Epithelial cell of prostate (primary cell): ENCODE measurements around the gene GALNT1.
A peak's percentile ranks its signal among the peaks of the same experiment; 100 is the strongest.
"Not testable (repeated sequence)": the region's sequence is repeated elsewhere in the genome, so short reads cannot be mapped to it uniquely, and the experiment has no call there.

Experiments
- DNase-seq: peaks from one replicate; pipeline ENCODE4 v3.0.0-alpha.2; 2011; ENCODE audit warnings: low read depth, low spot score
- H3K27ac ChIP-seq: fragments of 450-650 bp; 2 replicates; pipeline ENCODE4 v1.5.1; 2017; ENCODE audit warnings: mild to moderate bottlenecking

GALNT1 gene

DNA sequence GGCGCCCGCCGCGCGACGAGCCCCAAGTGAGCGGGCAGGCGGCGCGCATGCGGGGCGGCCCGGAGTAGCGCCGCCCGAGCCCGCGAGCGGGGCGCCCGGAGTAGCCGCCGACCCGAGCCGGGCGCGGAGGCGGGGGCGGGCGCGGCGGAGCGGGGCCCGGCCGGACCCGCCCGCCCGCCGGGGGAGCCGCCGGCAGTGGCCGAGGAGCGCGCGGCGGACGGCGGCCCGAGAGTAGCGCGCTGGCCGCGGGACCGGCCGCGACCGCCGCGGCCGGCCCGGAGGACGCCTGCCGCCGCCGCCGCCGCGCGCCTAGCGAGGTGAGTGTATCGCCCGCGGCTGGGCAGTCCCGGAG is at the start of gene GALNT1:
Gene GALNT1 (plus strand): TSS at position 195 of the 352 bp plus-strand sequence. CDS start 72,923 bp downstream, outside the sequence.
- peak within 1 kb of the TSS; percentile 58 for H3K27ac ChIP-seq
- no peak for DNase-seq

DNA sequence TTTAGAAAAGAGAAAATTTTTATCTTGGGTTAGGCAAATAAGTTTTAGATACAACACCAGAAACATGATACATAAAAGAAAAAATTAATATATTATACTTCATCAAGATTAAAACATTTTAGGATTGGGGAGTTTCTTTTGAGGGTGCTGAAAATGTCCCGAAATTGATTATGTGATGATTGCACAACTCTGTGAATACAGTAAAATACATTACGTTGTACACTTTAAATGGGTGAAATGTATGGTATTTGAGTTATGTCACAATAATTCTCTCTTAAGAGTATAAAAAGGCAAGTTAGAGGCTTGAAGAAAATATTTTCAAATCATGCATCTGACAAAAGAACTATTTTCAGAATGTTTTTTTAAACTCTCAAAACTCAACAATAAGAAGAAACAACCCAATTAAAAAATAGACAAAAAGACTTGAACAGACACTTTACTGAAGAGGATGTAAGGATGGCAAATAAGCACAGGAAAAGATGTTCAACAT is 47.6 kb upstream of the GALNT1 start:
- no peak overlapping the region for H3K27ac ChIP-seq
- DNase-seq, result no peak

DNA sequence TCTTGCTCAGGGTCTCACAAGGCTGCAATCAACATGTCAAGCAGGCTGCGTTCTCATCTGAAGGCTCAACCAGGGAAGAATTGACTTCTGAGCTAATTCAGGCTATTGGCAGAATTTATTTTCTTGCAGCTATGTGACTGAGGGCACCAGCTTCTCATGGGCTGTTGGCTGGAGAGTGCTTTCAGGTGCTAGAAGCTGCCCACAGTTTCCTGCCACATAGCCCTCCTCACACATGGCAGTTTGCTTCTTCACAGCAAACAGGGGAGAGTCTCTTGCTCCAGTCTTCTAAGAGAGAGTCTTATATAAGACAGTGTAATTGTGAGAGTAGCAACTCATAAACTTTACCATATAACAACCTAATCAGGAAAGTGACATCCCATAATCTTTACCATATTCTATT is 46.2 kb upstream of the GALNT1 start:
- no peak overlapping the region for H3K27ac ChIP-seq
- DNase-seq, result no peak

DNA sequence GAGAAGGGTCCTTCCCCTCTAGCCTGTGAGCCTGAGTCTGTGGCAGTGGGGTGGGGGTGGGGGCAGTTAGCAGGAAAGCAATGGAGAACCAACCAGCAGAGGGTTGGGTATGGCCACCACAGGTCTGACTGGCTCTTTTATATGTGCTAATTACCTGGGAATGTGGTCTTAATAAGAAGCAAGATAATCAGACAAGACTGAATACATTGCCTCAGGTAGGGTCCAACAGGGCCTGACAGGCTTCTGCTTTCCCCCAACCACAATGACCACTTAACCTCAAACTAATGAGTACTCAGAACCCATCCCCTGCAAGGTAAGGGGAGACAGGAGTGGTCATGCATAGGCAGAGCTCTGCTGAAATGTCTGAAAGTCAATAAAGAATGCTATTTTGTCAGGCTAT is 39.2 kb upstream of the GALNT1 start:
- no peak for DNase-seq
- H3K27ac ChIP-seq, result no peak overlapping the region

DNA sequence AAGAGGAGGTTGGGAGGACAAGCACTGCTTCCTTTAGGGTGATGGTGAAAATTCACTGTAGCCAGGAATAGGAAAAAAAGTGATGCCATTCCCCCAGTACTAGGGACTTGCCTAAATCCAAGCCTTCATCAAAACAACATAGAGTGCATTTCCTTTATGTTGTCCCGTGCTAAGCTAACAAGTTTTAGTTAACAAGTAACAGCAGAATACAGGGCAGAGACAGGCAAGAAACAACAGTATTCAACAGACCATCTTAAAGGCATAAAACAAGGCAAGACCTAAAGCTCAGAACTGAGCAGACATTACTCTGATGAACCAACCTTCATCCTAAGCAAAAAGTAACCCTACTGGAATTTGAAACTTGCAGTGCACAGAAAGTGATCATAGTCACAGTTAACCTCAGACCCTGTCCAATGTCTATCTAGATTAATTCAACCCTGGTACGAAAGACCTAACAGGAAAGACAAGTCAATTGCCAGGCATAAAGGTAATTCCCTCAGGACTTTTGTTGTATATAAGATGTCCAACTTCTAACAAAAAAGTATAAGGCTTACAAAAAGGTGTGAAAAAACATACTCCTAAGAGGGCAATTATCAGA is 34.4 kb upstream of the GALNT1 start:
- DNase-seq, result no peak
- H3K27ac ChIP-seq, result no peak overlapping the region

DNA sequence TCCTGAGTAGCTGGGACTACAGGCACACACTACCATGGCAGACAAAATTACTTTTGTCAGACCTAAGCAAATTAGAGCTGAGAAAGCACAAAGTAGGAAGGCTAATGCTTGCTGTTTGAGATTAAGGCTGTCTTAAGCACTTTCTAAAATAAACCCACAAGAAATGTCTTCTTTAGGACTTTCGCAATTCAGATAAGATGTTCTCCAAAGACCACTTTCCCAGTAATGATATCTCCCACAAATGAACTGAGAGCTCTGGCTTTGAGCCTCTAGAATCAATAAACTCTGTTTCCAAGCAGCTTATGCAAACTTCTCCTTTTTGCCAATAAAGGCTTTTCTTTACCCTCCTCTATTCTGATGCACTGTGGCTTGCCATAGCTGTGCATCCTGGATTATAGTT is 32.0 kb upstream of the GALNT1 start:
- no peak for DNase-seq
- H3K27ac ChIP-seq, result no peak overlapping the region

DNA sequence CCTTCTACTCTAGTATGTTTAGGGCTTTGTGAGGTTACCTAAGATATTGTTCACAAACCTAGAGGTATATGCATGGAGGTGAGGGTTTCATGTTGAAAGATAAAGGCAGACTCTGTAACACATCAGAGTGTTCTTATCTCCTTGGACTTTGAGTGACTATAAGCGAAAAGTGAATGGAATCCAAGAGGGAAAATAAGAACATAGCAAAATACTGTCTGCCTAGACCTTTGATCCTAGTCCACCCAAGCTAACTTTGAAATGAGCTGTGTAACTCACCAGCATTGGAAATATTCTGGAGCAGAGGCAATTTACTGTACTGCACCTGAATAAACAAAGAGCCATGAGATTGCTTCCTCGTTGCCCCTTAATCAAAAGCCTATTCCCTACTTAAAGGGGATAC is 28.2 kb upstream of the GALNT1 start:
- H3K27ac ChIP-seq, result no peak overlapping the region
- no peak for DNase-seq

DNA sequence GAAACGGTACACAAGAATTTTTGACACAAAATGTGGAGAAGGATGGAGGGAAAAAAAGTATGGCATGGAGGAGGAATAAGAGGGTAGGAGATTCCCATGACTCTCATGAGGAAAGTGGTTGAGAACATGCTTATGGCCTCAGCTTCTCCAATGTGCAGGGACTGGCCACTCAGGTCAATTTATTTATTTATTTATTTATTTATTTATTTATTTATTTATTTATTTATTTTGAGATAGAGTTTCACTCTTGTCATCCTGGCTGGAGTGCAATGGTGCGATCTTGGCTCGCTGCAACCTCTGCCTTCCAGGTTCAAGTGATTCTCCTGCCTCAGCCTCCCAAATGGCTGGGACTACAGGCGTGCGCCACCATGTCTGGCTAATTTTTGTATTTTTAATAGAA is 26.0 kb upstream of the GALNT1 start:
- not testable (repeated sequence) for H3K27ac ChIP-seq, DNase-seq

DNA sequence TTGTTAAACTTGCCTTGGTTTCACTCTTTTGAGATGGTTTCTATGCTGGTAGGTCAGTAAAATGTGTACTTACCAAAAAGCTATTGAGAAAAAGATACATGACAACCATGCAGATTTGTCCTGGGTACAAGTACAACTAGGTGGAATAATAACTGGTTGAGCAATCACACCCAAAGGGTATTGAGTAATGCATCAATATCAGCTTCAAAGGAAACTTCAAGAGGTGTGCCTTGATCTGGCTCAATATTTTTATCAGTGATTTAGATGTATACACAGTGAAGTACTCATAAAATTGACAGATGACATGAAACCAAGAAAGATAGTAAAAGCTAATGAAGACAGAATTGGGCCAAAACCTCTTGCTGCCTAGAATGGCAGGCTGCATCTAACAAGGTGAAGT is 21.7 kb upstream of the GALNT1 start:
- no peak for DNase-seq
- H3K27ac ChIP-seq, result no peak overlapping the region

DNA sequence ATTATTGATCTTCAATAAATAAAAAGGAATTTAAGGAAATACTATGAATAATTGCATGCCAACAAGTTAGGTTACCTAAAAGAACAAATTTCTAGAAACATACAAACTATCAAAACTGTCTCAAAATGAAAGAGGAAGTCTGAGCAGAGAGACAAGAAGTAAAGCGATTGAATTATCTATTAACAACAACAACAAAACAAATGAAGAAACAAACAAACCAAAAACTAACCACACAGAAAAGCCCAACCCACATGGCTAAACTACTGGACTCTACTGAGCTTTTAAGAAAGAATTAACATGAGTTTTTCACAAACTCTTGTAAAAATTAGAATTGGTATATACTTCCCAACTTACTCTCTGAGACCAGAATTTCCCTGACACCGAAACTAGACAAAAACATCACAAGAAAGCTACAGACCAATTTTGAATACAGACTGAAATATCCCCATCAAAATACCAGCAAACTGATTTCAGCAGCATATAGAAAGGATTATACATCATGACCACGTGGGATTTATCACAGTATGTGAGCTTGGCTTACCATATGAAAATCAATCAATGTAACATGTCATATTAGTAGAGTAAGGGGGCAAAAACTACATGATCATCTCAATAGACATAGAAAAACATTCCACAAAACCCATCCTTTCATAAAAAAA is 16.6 kb upstream of the GALNT1 start:
- H3K27ac ChIP-seq, result no peak overlapping the region
- no peak for DNase-seq

DNA sequence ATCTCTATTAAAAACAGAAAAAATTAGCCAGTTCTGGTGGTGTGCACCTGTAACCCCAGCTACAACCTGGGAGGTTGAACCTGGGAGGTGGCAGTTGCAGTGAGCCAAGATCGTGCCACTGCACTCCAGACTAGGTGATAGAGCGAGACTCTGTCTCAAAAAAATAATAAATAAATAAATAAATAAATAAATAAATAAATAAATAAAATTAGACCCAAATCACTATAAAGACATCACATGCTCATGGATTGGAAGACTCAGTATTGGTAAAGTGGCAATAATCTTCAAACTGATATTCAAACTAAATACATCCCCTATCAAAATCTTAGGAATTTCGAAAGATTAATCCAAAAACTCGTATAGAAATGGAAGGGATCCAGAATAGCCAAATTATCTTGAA is 15.5 kb upstream of the GALNT1 start:
- H3K27ac ChIP-seq, result no peak overlapping the region
- no peak for DNase-seq

DNA sequence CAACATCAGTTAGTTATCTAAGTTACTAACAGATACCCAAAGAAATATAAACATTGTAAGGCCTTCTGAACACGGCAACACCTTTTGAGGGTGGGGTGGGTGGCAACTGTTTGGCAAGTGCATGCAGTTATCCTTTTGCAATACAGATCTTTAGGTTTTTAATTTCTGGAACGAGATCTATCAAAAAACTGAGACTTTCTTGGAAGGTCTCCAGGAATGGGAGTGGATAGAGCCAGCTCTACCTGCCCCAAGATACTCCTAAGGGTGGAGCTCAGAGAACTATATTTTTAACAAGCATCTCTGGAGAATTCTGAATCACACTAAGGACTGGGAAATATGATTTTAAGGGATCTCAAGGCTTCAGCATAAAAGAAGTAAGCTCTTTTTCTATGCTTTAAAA is 11.4 kb upstream of the GALNT1 start:
- DNase-seq, result no peak
- no peak overlapping the region for H3K27ac ChIP-seq

DNA sequence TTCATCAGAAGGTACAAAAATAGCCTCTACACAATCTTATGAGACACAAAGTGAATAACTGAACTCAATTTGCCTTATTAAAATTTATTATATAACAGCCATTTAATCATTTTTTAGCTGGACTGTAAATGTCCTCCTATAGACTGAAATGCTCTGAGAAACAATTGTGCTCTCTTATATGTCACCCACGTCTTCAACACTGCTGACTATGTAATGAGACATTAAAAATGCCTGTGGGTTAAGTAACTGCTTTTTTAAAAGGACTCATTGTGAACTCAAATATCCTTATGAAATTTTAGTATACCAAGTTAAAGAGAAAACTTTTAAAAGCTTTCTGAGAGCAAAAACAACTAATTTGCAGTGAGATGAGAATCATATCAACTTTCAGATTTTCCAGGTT is 10.4 kb upstream of the GALNT1 start:
- no peak overlapping the region for H3K27ac ChIP-seq
- no peak for DNase-seq

DNA sequence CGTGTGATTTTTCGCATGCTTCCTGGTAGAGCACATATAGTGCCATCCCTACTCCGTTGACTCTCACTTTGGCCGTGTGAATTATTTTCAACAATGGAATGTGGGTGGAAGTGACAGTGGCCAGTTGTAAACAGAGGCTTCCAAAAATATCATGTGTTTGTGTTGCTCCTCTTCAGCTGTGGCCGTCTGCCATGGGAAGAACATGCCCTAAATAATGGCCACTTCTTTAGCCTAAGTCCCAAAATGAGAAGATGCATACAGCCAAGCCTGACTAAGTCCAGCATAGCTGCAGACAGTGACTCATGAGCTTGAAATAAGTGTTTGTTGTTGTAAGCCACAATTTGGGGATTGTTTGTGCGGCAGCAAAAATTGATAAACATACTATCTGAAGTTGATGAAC is 8.9 kb upstream of the GALNT1 start:
- no peak for DNase-seq

DNA sequence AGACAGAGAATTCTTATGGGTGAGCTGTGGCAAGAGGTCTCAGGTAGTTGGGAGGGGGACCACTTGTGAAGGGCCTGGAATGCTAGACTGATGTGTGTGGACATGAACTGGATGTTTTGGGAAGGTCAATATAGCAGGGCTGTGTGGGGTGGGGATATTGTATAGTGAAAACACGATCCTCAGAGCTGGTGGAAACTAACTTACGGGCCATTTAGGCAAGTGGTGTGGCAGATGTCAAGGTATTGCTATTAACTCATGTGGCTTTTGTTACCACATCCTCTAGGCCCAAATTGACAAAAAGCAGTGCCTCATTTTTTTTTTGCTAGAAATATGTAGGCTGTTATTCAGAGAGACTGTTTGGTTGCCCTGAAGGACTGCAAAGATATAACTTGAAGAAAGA is 8.0 kb upstream of the GALNT1 start:
- no peak overlapping the region for H3K27ac ChIP-seq
- DNase-seq, result no peak

More for the DNA sequence above, 8.9 kb upstream of the GALNT1 start:
- no peak overlapping the region for H3K27ac ChIP-seq

DNA sequence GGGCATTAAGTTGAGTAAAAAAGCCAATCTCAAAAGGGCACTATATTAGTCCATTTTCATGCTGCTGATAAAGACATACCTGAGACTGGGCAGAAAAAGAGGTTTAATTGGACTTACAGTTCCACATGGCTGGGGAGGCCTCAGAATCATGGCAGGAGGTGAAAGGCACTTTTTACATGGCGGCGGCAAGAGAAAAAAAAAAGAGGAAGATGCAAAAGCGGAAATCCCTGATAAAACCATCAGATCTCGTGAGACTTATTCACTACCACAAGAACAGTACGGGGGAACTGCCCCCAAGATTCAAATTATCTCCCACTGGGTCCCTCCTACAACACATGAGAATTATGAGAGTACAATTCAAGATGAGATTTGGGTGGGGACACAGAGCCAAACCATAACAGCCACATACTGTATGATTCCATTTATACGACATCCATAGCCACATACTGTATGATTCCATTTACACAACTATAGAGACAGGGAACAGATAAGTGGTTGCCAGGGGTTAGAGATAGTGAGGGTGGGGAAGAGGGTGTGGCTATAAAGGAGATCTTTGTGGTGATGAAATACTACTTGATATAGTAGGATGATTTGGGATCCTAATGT is 5.2 kb upstream of the GALNT1 start:
- DNase-seq, H3K27ac ChIP-seq: not testable (repeated sequence)

DNA sequence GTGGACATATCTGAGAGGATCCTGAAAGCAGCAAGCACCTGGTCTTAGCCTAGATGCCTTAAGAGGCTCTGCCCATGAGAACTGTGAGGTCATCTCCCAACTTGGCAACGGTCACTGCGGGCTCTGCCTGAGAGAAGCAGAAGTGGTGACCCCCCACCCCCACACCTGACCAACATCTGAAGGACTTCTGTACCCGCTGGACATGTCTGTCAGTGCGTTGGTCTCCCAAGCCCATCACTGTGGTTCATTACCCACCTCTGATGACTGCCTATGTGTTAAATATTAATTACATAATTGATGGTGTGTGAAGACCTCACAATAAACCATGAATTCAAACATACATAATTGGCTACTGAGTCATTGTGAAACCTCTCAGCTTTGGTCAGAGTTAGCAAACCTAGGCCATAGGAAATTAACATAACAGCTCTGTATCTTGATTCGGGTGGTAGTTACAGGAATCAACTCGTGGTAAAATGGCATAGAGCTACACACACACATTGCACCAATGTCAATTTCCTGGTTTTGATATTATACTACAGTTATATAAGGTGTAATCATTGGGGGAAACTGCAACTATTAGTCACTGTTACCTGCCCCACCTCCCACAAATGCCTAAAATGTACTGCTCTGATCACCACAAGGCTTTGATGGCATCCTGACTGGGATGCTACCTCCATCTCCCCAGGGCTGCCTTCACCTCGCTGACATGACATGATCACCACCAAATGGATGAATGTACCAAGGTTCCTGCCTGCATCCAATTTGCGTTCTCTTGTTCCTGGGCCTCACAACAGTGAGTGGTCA is 4.3 kb upstream of the GALNT1 start:
- no peak for DNase-seq
- H3K27ac ChIP-seq, result no peak overlapping the region

DNA sequence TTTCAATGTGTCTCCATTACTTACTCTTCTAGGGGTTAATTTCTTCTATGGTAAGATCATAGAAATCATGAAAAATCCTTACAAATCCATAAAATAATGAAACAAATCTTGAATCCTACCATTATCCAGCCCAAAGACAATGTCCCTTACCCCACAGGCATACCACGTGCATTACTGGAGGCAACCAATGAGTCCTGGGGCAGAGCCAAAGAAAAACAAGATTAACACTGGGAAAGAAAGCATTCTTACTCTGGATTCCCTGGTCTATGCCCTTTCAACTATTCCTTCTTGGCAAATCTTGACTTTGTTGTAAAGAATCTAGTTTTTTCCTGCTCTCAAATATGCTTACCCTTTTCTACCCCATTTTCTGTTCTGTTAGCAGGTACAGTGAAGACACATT is 3.1 kb upstream of the GALNT1 start:
- no peak for DNase-seq
- H3K27ac ChIP-seq, result no peak overlapping the region

DNA sequence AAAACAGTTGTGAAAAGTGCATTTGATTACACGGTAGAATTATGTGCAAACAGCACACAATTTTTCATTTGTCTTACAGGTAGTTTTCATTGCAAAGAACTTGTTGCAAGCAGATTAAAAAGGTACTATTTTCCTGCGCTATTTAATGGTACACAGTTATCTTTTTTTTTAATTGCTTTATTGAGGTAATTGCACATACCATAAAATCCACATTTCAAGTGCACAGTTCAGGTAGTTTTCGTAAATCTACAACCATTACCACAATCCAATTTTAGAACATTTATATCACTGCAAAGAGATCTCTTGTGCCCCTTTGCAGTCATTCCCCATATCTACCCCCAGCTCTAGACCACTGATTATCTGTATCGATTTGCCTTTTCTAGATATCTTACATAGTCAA is 2.6 kb upstream of the GALNT1 start:
- no peak overlapping the region for H3K27ac ChIP-seq
- no peak for DNase-seq

DNA sequence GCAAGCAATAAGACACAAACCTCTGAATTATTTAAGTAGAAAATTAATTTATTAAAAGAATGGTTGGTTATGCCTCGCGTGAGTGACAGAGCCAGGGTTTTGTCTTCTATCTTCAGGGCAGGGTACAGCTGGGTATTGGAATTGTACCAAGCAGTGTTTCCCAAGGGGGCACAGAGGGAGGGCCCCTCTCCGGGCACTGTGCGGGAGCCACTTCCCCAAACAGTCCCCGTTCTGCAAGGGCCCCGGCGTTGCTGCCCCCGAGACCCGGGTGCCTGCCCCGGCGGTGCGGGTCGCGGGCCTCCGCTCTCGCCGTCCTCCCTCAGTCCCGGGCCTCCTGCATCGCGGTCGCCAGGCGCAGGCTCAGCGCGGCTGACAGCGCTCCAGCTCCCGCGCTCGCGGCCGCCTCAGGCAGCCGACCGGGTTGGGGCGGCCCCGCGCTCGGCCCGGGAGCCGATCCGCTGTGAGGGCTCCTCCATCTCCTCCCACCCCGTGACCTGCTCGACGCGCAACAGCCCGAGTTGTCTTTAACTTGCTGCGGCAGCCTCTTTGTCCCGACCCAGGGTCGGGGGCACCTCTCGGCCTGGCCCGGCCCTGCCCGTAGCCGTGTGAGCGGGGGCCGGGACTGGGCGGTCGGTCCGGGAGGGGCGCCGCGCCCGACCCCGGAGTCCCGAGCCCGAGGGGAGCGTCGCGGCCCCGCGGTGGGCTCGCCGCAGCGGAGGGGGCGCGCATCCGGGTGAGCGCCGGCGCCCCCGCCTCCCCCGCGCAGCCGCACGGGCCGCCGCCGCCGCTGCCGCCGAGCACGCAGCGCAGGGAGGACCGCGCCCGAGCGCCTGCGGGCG is 620 bp upstream of the GALNT1 start:
- H3K27ac ChIP-seq, result peak overlapping the region; percentile 58
- no peak for DNase-seq
